Smooth muscle cell (in vitro differentiated cells): ENCODE data around the gene CLDND1. TPM values are rescaled to one million over a fixed set of nuclear protein-coding genes. Genes with fewer than 3 reads are reported as not detected.

ENCODE experiments used
- DNase-seq: peaks from one replicate; lab custom pipeline; 2025; ENCODE audit not compliant: unreplicated experiment; lab: John Stamatoyannopoulos, UW
- H2AFZ ChIP-seq: fragments of 200-600 bp; sonication (generic); 2 replicates; pipeline ENCODE4 v1.6.0; 2016; ENCODE audit warnings: antibody characterized with exemption, low read depth, mild to moderate bottlenecking
- H3F3A ChIP-seq: fragments of 200-600 bp; sonication (generic); 2 replicates; pipeline ENCODE4 v1.6.0; 2017; ENCODE audit warnings: antibody characterized with exemption, low read depth
- H3K27ac ChIP-seq: fragments of 200-600 bp; sonication (generic); 2 replicates; pipeline ENCODE4 v1.5.1; 2016; ENCODE audit warnings: low read depth, mild to moderate bottlenecking
- H3K27me3 ChIP-seq: fragments of 200-600 bp; sonication (generic); 2 replicates; pipeline ENCODE4 v1.6.1; 2016; ENCODE audit warnings: low read depth, mild to moderate bottlenecking
- H3K36me3 ChIP-seq: fragments of 200-600 bp; sonication (generic); 2 replicates; pipeline ENCODE4 v1.5.1; 2016; ENCODE audit warnings: low read depth
- H3K4me1 ChIP-seq: fragments of 200-600 bp; sonication (generic); 2 replicates; pipeline ENCODE4 v1.5.1; 2016; ENCODE audit warnings: low read depth
- H3K4me2 ChIP-seq: fragments of 200-600 bp; sonication (generic); 2 replicates; pipeline ENCODE4 v1.6.0; 2016; ENCODE audit warnings: mild to moderate bottlenecking
- H3K4me3 ChIP-seq: fragments of 200-600 bp; sonication (generic); 2 replicates; pipeline ENCODE4 v1.5.1; 2016; ENCODE audit warnings: mild to moderate bottlenecking
- H3K79me2 ChIP-seq: fragments of 200-600 bp; sonication (generic); 2 replicates; pipeline ENCODE4 v1.6.0; 2016; ENCODE audit warnings: low read depth, mild to moderate bottlenecking
- H3K9ac ChIP-seq: fragments of 200-600 bp; sonication (generic); 2 replicates; pipeline ENCODE4 v1.6.0; 2016; ENCODE audit warnings: low read depth
- H3K9me3 ChIP-seq: fragments of 200-600 bp; sonication (generic); replicated peaks from 2 replicates; pipeline ENCODE4 v1.5.1; 2016; ENCODE audit warnings: low read depth
- H4K20me1 ChIP-seq: fragments of 200-600 bp; sonication (generic); 2 replicates; pipeline ENCODE4 v1.6.0; 2016; ENCODE audit warnings: low read depth
- CTCF ChIP-seq: fragments of 200-600 bp; sonication (generic); IDR thresholded peaks from 2 replicates; pipeline ENCODE4 v1.5.1; 2017; ENCODE audit warnings: borderline replicate concordance, mild to moderate bottlenecking, antibody characterized with exemption; ENCODE audit not compliant: insufficient read depth, poor library complexity, severe bottlenecking
- WGBS: methylation state at CpG from one replicate; pipeline ENCODE4 v1.1.7; 2016; ENCODE audit warnings: low lambda C conversion rate; 5-methylcytosine and 5-hydroxymethylcytosine counted together
- polyA plus RNA-seq: library from polyadenylated mRNA; unstranded; fragments of >200 nt; fragmentation: Nextera tagmentation; extraction: Ambion mirVana; gene quantifications from 2 replicates; pipeline ENCODE4 v1.2.1, GENCODE V29; 2016
- total RNA-seq: library from RNA; depleted of rRNA; stranded (reverse); fragments of >200 nt; gene quantifications from 2 replicates; pipeline ENCODE4 v1.2.3, GENCODE V29; 2014

The CLDND1 gene
- total and polyA plus RNA-seq, 2 experiments from 2014 or later = 111 to 161 TPM

- no peak for TF ChIP-seq CTCF
- Histone ChIP-seq H3K4me1 (peaks cover 6% of the 10 kb centered on the region), H3F3A (no peaks in the 10 kb centered on the region), H3K9me3 (no peaks in the 10 kb centered on the region), H4K20me1 (no peaks in the 10 kb centered on the region), H3K27ac (peak overlapping the region; percentile 67), H3K4me2 (no peak overlapping the region), H3K4me3 (no peak overlapping the region), H3K9ac (no peak overlapping the region), H2AFZ (peak overlapping the region; percentile 11), H3K36me3 (no peaks in the 10 kb centered on the region), H3K27me3 (no peaks in the 10 kb centered on the region), H3K79me2 (no peaks in the 10 kb centered on the region)
- WGBS = 62% methylated on average over 6 of the region's 6 CpGs
- no peak for DNase-seq
These were observed 43.1 kb upstream of the CLDND1 start for GRCh38 chr3:98565843-98566242.

DNA sequence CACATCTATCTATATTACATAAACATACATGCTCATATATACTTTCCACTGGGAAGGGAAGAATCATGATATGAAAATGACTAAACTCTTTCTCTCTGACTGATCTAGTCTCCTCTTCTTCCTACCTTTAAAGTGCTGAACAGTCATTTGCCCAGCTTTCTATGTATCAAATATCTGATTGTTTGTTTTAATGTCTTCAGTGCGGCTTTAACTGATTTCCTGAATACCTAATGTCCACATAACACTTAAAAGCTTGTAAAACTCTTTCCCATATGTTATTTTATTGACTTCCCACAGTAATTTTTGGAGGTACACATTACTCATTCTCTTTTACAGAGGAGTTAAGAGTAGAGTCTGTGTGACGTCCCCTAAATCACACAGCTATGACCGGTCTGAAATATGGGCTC, 42.5 kb upstream of the CLDND1 start:
- Histone ChIP-seq H3K36me3 (no peaks in the 10 kb centered on the region), H3K9me3 (no peaks in the 10 kb centered on the region), H3K27ac (peak overlapping the region; percentile 67), H3K9ac (no peak overlapping the region), H3F3A (no peaks in the 10 kb centered on the region), H3K4me3 (no peak overlapping the region), H4K20me1 (no peaks in the 10 kb centered on the region), H3K79me2 (no peaks in the 10 kb centered on the region), H3K27me3 (no peaks in the 10 kb centered on the region), H2AFZ (no peak overlapping the region), H3K4me1 (peaks cover 6% of the 10 kb centered on the region), H3K4me2 (peak overlapping the region; percentile 52)
- TF ChIP-seq CTCF = no peak
- no peak for DNase-seq
- WGBS = 18% methylated on average over 3 of the region's 3 CpGs

GRCh38 chr3:98564282-98565005, 41.7 kb upstream of the CLDND1 start:
- no peak overlapping the region for H3K9ac ChIP-seq
- H3K79me2 ChIP-seq = no peaks in the 10 kb centered on the region
- H3K4me1 ChIP-seq = peaks cover 6% of the 10 kb centered on the region
- no peaks in the 10 kb centered on the region for H3K36me3 ChIP-seq
- H4K20me1 ChIP-seq = no peaks in the 10 kb centered on the region
- no peak for TF ChIP-seq CTCF
- H3K4me2 ChIP-seq = peak overlapping the region; percentile 52
- no peak overlapping the region for H2AFZ ChIP-seq
- WGBS = 88% methylated on average over 7 of the region's 7 CpGs
- no peak overlapping the region for H3K4me3 ChIP-seq
- H3K27ac ChIP-seq = peak overlapping the region; percentile 67
- no peaks in the 10 kb centered on the region for H3K27me3 ChIP-seq
- no peaks in the 10 kb centered on the region for H3F3A ChIP-seq
- no peak for DNase-seq
- H3K9me3 ChIP-seq = no peaks in the 10 kb centered on the region
